Osteoblast (primary cell): ENCODE measurements around the gene HAVCR1. TPM values are rescaled to one million over a fixed set of nuclear protein-coding genes. Genes with fewer than 3 reads are reported as not detected.
"Not testable (repeated sequence)": the region's sequence is repeated elsewhere in the genome, so short reads cannot be mapped to it uniquely, and the experiment has no call there.

Experiments
- DNase-seq: peaks from one replicate; pipeline ENCODE4 v3.0.0; 2011; ENCODE audit warnings: low spot score, mixed read lengths; ENCODE audit not compliant: insufficient read length; ENCODE audit errors: missing footprints
- H2AFZ ChIP-seq: 2 replicates; pipeline ENCODE4 v1.6.0; 2011; ENCODE audit warnings: mild to moderate bottlenecking, low read length
- H3K27ac ChIP-seq: 2 replicates; pipeline ENCODE4 v1.5.1; 2011; ENCODE audit warnings: mild to moderate bottlenecking, low read depth, low read length, moderate library complexity
- H3K27me3 ChIP-seq: 2 replicates; pipeline ENCODE4 v1.6.0; 2012; ENCODE audit warnings: mild to moderate bottlenecking, control low read depth, inconsistent platforms, low read length, moderate library complexity; ENCODE audit not compliant: insufficient read depth
- H3K36me3 ChIP-seq: 2 replicates; pipeline ENCODE4 v1.5.1; 2011; ENCODE audit warnings: mild to moderate bottlenecking, low read length, control low read depth, moderate library complexity; ENCODE audit not compliant: insufficient read depth
- H3K4me1 ChIP-seq: 2 replicates; pipeline ENCODE4 v1.5.1; 2011; ENCODE audit warnings: mild to moderate bottlenecking, low read length, control low read depth, moderate library complexity; ENCODE audit not compliant: insufficient read depth
- H3K4me2 ChIP-seq: 2 replicates; pipeline ENCODE4 v1.6.0; 2011; ENCODE audit warnings: mild to moderate bottlenecking, low read length; ENCODE audit not compliant: insufficient read depth
- H3K4me3 ChIP-seq: fragments of 200-600 bp; sonication (generic); 3 replicates; pipeline ENCODE4 v1.5.1; 2012; ENCODE audit warnings: mild to moderate bottlenecking, low read length, inconsistent platforms; ENCODE audit not compliant: insufficient read depth
- H3K79me2 ChIP-seq: 2 replicates; pipeline ENCODE4 v1.6.0; 2012; ENCODE audit warnings: mild to moderate bottlenecking, low read length, control low read depth, inconsistent platforms; ENCODE audit not compliant: insufficient read depth
- H3K9me3 ChIP-seq: 2 replicates; pipeline ENCODE4 v1.5.1; 2011; ENCODE audit warnings: low read depth, low read length, control low read depth
- H4K20me1 ChIP-seq: 2 replicates; pipeline ENCODE4 v1.6.0; 2012; ENCODE audit warnings: mild to moderate bottlenecking, low read length, control low read depth; ENCODE audit not compliant: insufficient read depth
- CTCF ChIP-seq: IDR thresholded peaks from 2 replicates; pipeline ENCODE4 v1.5.1; 2011; ENCODE audit warnings: mild to moderate bottlenecking, low read depth, low read length, moderate library complexity; ENCODE audit errors: extremely low read depth
- total RNA-seq: library from RNA; depleted of rRNA; stranded (reverse); fragments of >200 nt; gene quantifications from 2 replicates; pipeline ENCODE4 v1.2.3, GENCODE V29; 2012

The HAVCR1 gene
- total RNA-seq, 1 donor = 0.36 TPM

GRCh38 chr5:157045601-157046000, 13.3 kb downstream of the HAVCR1 start:
- H3K4me1 ChIP-seq = peaks cover 4% of the 10 kb centered on the region
- no peak for DNase-seq
- no peaks in the 10 kb centered on the region for H3K79me2 ChIP-seq
- no peak overlapping the region for H3K4me3 ChIP-seq
- no peaks in the 10 kb centered on the region for H4K20me1 ChIP-seq
- no peak for TF ChIP-seq CTCF
- no peak overlapping the region for H3K4me2 ChIP-seq
- H2AFZ ChIP-seq = no peak overlapping the region
- H3K27me3 ChIP-seq = no peaks in the 10 kb centered on the region
- H3K36me3 ChIP-seq = no peaks in the 10 kb centered on the region
- no peak overlapping the region for H3K27ac ChIP-seq
- no peaks in the 10 kb centered on the region for H3K9me3 ChIP-seq

- Histone ChIP-seq H3K4me3 (no peak overlapping the region), H3K4me1 (no peaks in the 10 kb centered on the region), H3K9me3 (no peaks in the 10 kb centered on the region), H3K4me2 (no peak overlapping the region), H2AFZ (no peak overlapping the region), H3K79me2 (no peaks in the 10 kb centered on the region), H3K27ac (no peak overlapping the region), H3K36me3 (no peaks in the 10 kb centered on the region), H4K20me1 (no peaks in the 10 kb centered on the region), H3K27me3 (no peaks in the 10 kb centered on the region)
- TF ChIP-seq CTCF = no peak
- DNase-seq = no peak
Measured at GRCh38 chr5:157038568-157039187, 20.2 kb downstream of the HAVCR1 start.

GRCh38 chr5:157034106-157035072, 24.5 kb downstream of the HAVCR1 start:
- not testable (repeated sequence) for H3K27me3 ChIP-seq, H3K27ac ChIP-seq, H3K4me3 ChIP-seq, H3K79me2 ChIP-seq, H4K20me1 ChIP-seq, DNase-seq, H3K4me1 ChIP-seq, H3K9me3 ChIP-seq, H3K36me3 ChIP-seq, H2AFZ ChIP-seq, H3K4me2 ChIP-seq

- Histone ChIP-seq H3K4me1 (no peaks in the 10 kb centered on the region), H3K9me3 (no peaks in the 10 kb centered on the region), H3K27ac (no peak overlapping the region), H4K20me1 (no peaks in the 10 kb centered on the region), H3K79me2 (no peaks in the 10 kb centered on the region), H3K4me3 (no peak overlapping the region), H2AFZ (no peak overlapping the region), H3K4me2 (no peak overlapping the region), H3K36me3 (no peaks in the 10 kb centered on the region), H3K27me3 (no peaks in the 10 kb centered on the region)
- TF ChIP-seq CTCF = no peak
- no peak for DNase-seq
Measured at GRCh38 chr5:157033071-157033583, 25.8 kb downstream of the HAVCR1 start.
